IMR-90 (cell line): ENCODE data around the gene PIGH. TPM values are rescaled to one million over a fixed set of nuclear protein-coding genes. Genes with fewer than 3 reads are reported as not detected.

Source experiments
- ATAC-seq: fragments of 200-7000 bp; cut with Tn5 transposase; 2 replicates; pipeline ENCODE4 v1.9.1; 2020; ENCODE audit warnings: low read depth, mild to moderate bottlenecking, moderate library complexity
- BruUV-seq: library from RNA; stranded (reverse); fragments of 400-500 nt; replicated peaks from 2 replicates; lab custom pipeline; 2021; lab: Mats Ljungman, UMichigan
- CTCF ChIA-PET: fragments of 300-600 bp; formaldehyde crosslinking; extraction: SDS; loops from one replicate; lab custom pipeline; 2021; ENCODE audit warnings: antibody characterized with exemption; lab: Yijun Ruan, JAX
- POLR2A ChIA-PET: fragments of 300-600 bp; sonication (Branson Sonifier 250); formaldehyde crosslinking; loops from one replicate; lab custom pipeline; 2022; ENCODE audit warnings: antibody characterized with exemption; ENCODE audit not compliant: unreplicated experiment; lab: Charles Lee
- DNase-seq: peaks from one replicate; pipeline ENCODE4 v3.0.0; 2013
- H2AFZ ChIP-seq: replicated peaks from 2 replicates; pipeline ENCODE3; 2013; ENCODE audit warnings: low read length, mild to moderate bottlenecking; ENCODE audit not compliant: poor library complexity
- H2AK5ac ChIP-seq: 2 replicates; pipeline ENCODE4 v1.6.1; 2013; ENCODE audit warnings: low read depth, low read length, inconsistent platforms
- H2AK9ac ChIP-seq: replicated peaks from 2 replicates; pipeline ENCODE3; 2013; ENCODE audit warnings: mild to moderate bottlenecking, low read depth, low read length, moderate library complexity; ENCODE audit not compliant: poor library complexity
- H2BK120ac ChIP-seq: 2 replicates; pipeline ENCODE4 v1.6.1; 2013; ENCODE audit warnings: low read depth, low read length, inconsistent platforms
- H2BK15ac ChIP-seq: 3 replicates; pipeline ENCODE4 v1.6.1; 2013; ENCODE audit warnings: low read depth, low read length, inconsistent platforms
- H2BK20ac ChIP-seq: 2 replicates; pipeline ENCODE4 v1.6.1; 2013; ENCODE audit warnings: low read depth, mild to moderate bottlenecking, inconsistent platforms, low read length, moderate library complexity
- H2BK5ac ChIP-seq: 2 replicates; pipeline ENCODE4 v1.6.1; 2013; ENCODE audit warnings: mild to moderate bottlenecking, low read depth, low read length, inconsistent platforms; ENCODE audit not compliant: poor library complexity, severe bottlenecking
- H3K14ac ChIP-seq: replicated peaks from 2 replicates; pipeline ENCODE4 v1.6.1; 2013; ENCODE audit warnings: low read depth, low read length, inconsistent platforms
- H3K18ac ChIP-seq: 2 replicates; pipeline ENCODE4 v1.6.1; 2013; ENCODE audit warnings: low read depth, low read length, control low read depth
- H3K23ac ChIP-seq: 2 replicates; pipeline ENCODE4 v1.6.1; 2013; ENCODE audit warnings: low read depth, low read length, inconsistent platforms
- H3K27ac ChIP-seq: 2 replicates; pipeline ENCODE4 v1.5.1; 2013; ENCODE audit warnings: mild to moderate bottlenecking, control low read depth, low read length; ENCODE audit not compliant: insufficient read depth
- H3K27me3 ChIP-seq: 2 replicates; pipeline ENCODE4 v1.6.1; 2013; ENCODE audit warnings: low read length; ENCODE audit not compliant: control insufficient read depth, insufficient read depth
- H3K36me3 ChIP-seq: 2 replicates; pipeline ENCODE4 v1.6.1; 2013; ENCODE audit warnings: low read length, mixed read lengths; ENCODE audit not compliant: control insufficient read depth, insufficient read depth
- H3K4ac ChIP-seq: 2 replicates; pipeline ENCODE4 v1.6.1; 2013; ENCODE audit warnings: low read depth, low read length, inconsistent platforms
- H3K4me1 ChIP-seq: 2 replicates; pipeline ENCODE4 v1.6.1; 2013; ENCODE audit warnings: low read length, mixed read lengths; ENCODE audit not compliant: control insufficient read depth, insufficient read depth
- H3K4me2 ChIP-seq: 2 replicates; pipeline ENCODE4 v1.6.1; 2013; ENCODE audit warnings: low read depth, mild to moderate bottlenecking, control low read depth, low read length, moderate library complexity
- H3K4me3 ChIP-seq: 2 replicates; pipeline ENCODE4 v1.5.1; 2013; ENCODE audit warnings: low read depth, mild to moderate bottlenecking, control low read depth, low read length, moderate library complexity; ENCODE audit not compliant: insufficient read depth
- H3K56ac ChIP-seq: 2 replicates; pipeline ENCODE4 v1.6.1; 2013; ENCODE audit warnings: low read length, inconsistent platforms; ENCODE audit not compliant: insufficient read depth; ENCODE audit errors: extremely low read depth
- H3K79me1 ChIP-seq, 2 experiments: 2 replicates each; pipeline ENCODE4 v1.6.1; 2013; ENCODE audit warnings: low read length in 2 of 2, inconsistent platforms in 1 of 2, low read depth in 1 of 2
- H3K9ac ChIP-seq: 2 replicates; pipeline ENCODE4 v1.6.1; 2013; ENCODE audit warnings: low read depth, low read length, control low read depth
- H3K9me1 ChIP-seq: 2 replicates; pipeline ENCODE4 v1.6.1; 2013; ENCODE audit warnings: low read length, inconsistent platforms; ENCODE audit not compliant: insufficient read depth
- H3K9me3 ChIP-seq: 2 replicates; pipeline ENCODE4 v1.6.1; 2013; ENCODE audit warnings: low read length; ENCODE audit not compliant: control insufficient read depth, insufficient read depth
- H4K20me1 ChIP-seq: 2 replicates; pipeline ENCODE4 v1.6.1; 2013; ENCODE audit warnings: low read length, inconsistent platforms; ENCODE audit not compliant: insufficient read depth
- H4K5ac ChIP-seq: 2 replicates; pipeline ENCODE4 v1.6.1; 2013; ENCODE audit warnings: mild to moderate bottlenecking, low read depth, low read length, control low read depth
- H4K8ac ChIP-seq, 2 experiments: 2 replicates each; pipeline ENCODE4 v1.6.1; 2013; ENCODE audit warnings: low read depth in 2 of 2, low read length in 2 of 2, control low read depth in 1 of 2, inconsistent platforms in 1 of 2
- H4K91ac ChIP-seq: 2 replicates; pipeline ENCODE4 v1.6.1; 2013; ENCODE audit warnings: low read depth, low read length, inconsistent platforms; ENCODE audit not compliant: insufficient read depth
- USF2 ChIP-seq: fragments of 150-350 bp; IDR thresholded peaks from 2 replicates; pipeline ENCODE4 v1.6.1; 2017; ENCODE audit warnings: mild to moderate bottlenecking, antibody characterized with exemption, low read length, low read depth
- WGBS, 2 experiments: methylation state at CpG; one replicate each; pipeline versions ENCODE4 v1.1.5 to v1.1.7; 2013; ENCODE audit warnings: missing lambda C conversion rate in 2 of 2; ENCODE audit not compliant: insufficient read length in 1 of 2; ENCODE audit errors: extremely low coverage in 2 of 2; 5-methylcytosine and 5-hydroxymethylcytosine counted together
- dilution Hi-C: fragments of 300-500 bp; cut with HindIII; formaldehyde crosslinking; loops from one replicate; pipeline ENCODE4 v1.14.3; 2018; ENCODE audit warnings: low sequenced_read_pairs; ENCODE audit not compliant: unreplicated experiment
- in situ Hi-C: fragments of 300-500 bp; cut with MboI; formaldehyde crosslinking; loops from 3 replicates; pipeline ENCODE4 v1.14.3; 2019; ENCODE audit warnings: low sequenced_read_pairs, inconsistent platforms, mixed read lengths
- intact Hi-C: fragments of 100-400 bp; cut with micrococcal nuclease; formaldehyde crosslinking; loops from 2 replicates; pipeline ENCODE4 v1.10.0; 2022
- polyA plus RNA-seq, 3 experiments: library from polyadenylated mRNA; depleted of rRNA; stranded (reverse); fragments of >200 nt; gene quantifications; 2 replicates each; pipeline ENCODE4 v1.2.3, GENCODE V29; 2012; ENCODE audit warnings: low replicate concordance in 1 of 3
- total RNA-seq: library from RNA; depleted of rRNA; stranded (reverse); fragments of >200 nt; gene quantifications from 2 replicates; pipeline ENCODE4 v1.2.3, GENCODE V29; 2012

PIGH gene
- total and polyA plus RNA-seq, 2 of the 4 experiments (the other 2 are of a cell fraction), result 7.9 to 13.5 TPM

DNA sequence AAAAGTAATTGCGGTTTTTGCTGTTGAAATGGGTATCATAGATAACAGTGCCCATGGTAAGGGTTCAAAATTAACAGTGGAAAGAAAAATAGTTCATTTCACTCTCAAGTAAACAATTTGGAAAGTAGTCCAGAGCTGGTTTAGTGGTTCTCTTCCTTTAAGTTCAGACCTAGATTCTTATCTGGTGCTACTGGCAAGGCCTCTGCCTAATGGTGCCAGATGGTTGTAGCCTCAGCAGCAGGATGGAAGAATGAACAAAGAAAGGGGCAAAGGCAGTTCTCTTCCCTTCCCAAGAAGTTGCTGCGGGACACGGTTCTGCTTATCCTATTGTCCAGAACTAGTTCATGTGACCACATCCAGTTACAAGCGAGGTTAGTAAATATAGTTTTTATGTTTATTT lies 30.1 kb upstream of the PIGH start:
- H4K5ac ChIP-seq, result no peak overlapping the region
- no peak for TF ChIP-seq USF2
- H2AFZ ChIP-seq, result no peak overlapping the region
- H3K23ac ChIP-seq, result no peak overlapping the region
- no peaks in the 10 kb centered on the region for H3K4me1 ChIP-seq
- no peak for DNase-seq
- H2BK120ac ChIP-seq, result no peak overlapping the region
- intact Hi-C loops, result no loop called here
- peaks cover 2% of the 10 kb centered on the region for H3K27me3 ChIP-seq
- H3K14ac ChIP-seq, result no peak overlapping the region
- ATAC-seq, result no peak
- no CpG with 5 or more reads among the region's 4 CpGs for WGBS, 2 experiments
- H3K56ac ChIP-seq, result no peak overlapping the region
- no peak overlapping the region for H3K18ac ChIP-seq
- no peaks in the 10 kb centered on the region for H3K36me3 ChIP-seq
- H2BK5ac ChIP-seq, result no peak overlapping the region
- POLR2A ChIA-PET, result no interaction called here
- H4K91ac ChIP-seq, result no peak overlapping the region
- no peak overlapping the region for H3K9ac ChIP-seq
- no peak overlapping the region for H2BK20ac ChIP-seq
- no peak overlapping the region for H3K4me3 ChIP-seq
- no peaks in the 10 kb centered on the region for H3K9me3 ChIP-seq
- H3K4ac ChIP-seq, result no peak overlapping the region
- no peak overlapping the region for H2BK15ac ChIP-seq
- H3K27ac ChIP-seq, result no peak overlapping the region
- no peaks in the 10 kb centered on the region for H3K79me1 ChIP-seq
- no peaks in the 10 kb centered on the region; the same call in 1 of the 2 replicates for H3K9me1 ChIP-seq
- BruUV-seq, result no TSS peak
- no peaks in the 10 kb centered on the region for H4K20me1 ChIP-seq
- H3K4me2 ChIP-seq, result no peak overlapping the region
- no peak overlapping the region for H4K8ac ChIP-seq
- dilution Hi-C loops, result no loop called here
- H2AK5ac ChIP-seq, result no peak overlapping the region
- in situ Hi-C loops, result no loop called here
- H2AK9ac ChIP-seq, result no peak overlapping the region
- CTCF ChIA-PET, result no interaction called here
